GM12801 (cell line): Measurements from ENCODE around the gene C2orf76.

ENCODE experiments used
- CTCF ChIP-seq: IDR thresholded peaks from one replicate; pipeline ENCODE4 v1.5.1; 2011; ENCODE audit warnings: control low read depth; ENCODE audit not compliant: insufficient read length; ENCODE audit errors: extremely low read depth

C2orf76 gene

GRCh38 chr2:119295688-119296375, 70.8 kb downstream of the C2orf76 start:
- no peak for TF ChIP-seq CTCF

- TF ChIP-seq CTCF, result no peak
These were observed 72.0 kb downstream of the C2orf76 start for GRCh38 chr2:119294671-119295070.

DNA sequence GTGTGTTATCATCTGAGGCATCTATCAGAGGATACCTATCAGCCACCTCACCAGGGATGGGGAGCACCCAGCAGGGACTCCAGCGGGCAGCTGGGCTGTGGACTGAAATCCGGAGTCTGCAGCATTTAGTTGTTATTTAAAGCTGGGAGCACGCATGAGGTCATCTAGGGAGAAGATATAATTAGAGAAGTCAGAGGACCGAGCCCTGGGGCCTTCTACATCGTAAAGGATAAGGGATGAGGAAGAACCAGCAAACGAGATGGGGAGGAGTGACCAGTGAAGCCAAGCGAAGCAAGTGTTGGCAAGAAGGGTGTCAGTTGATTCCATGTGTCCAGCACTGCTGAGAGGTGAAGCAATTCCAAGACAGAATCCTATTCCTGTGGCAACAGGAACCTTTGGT, 72.7 kb downstream of the C2orf76 start:
- no peak for TF ChIP-seq CTCF

DNA sequence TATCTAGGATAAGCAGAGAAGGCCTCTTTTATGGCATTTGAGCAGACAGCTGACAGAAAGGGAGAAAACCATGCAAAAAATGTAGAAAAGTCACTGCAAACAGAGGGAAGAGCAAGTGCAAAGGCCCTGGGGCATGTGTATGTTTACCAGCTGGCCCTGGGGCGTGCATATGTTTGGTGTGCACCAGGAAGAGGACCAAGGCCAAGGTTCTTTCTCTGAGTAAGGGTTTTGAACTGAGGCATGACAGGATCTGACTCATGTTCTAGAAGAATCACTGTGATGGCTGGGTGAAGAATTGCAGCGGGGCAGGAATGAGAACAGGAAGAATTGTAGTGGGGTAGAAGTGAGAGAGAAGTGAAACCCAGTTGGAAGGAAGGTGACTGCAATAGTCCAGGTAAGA, 73.4 kb downstream of the C2orf76 start:
- no peak for TF ChIP-seq CTCF

DNA sequence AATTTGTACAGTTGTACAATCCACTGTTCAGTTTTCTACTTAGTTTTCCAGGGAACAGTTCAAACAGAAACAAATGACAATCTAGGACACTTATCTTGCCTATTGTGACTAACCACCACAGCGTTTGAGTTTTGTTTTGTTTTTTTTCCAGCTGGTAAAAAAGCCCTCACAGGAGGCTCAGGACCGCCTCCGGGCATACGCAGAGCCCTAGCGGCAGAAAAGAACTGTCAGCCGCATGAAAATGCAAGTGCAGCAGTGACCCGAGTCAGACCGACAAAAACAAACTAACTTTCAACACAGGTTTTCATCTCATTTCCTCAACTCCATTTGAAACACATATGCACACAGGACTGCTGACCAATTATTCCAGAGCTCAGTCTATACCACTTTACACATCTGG, 74.4 kb downstream of the C2orf76 start:
- TF ChIP-seq CTCF, result no peak

- TF ChIP-seq CTCF, result no peak
These were observed 75.0 kb downstream of the C2orf76 start for GRCh38 chr2:119291588-119292167.

DNA sequence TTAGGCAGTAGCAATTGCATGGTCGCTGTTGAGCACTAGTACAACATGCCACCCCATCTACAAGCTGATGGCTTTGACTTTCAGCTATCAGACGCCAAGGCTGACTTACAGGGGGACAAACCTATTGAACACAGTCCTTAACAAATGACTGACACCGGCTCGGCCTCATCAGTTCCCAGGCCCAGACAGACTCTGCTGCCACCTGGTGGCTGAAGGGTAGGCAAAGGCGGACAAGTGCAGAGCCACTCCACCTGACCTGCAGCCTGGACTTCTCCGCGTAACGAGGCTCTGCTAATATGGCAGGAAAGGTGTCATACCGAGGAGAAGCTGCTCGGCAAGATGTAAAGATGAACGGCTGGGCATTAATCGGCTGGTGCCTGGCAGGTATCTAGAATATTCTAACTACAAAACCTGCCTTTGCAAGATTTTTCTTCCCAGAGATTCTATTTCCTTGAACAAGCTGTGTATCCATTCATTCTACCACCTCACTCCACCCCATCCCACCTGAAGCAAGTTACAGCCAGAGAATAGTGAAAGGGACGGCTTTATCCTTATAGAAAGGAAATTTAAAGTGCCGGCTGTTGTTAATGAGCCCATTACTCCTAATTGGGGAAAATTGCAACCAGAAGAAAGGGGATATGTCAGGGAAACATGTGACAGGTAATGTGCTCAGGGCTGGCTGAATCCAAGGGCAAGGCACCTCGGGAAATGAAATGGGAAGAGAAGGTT, 75.6 kb downstream of the C2orf76 start:
- TF ChIP-seq CTCF, result no peak
